ENCODE results near the gene BICDL1.

The BICDL1 gene

DNA sequence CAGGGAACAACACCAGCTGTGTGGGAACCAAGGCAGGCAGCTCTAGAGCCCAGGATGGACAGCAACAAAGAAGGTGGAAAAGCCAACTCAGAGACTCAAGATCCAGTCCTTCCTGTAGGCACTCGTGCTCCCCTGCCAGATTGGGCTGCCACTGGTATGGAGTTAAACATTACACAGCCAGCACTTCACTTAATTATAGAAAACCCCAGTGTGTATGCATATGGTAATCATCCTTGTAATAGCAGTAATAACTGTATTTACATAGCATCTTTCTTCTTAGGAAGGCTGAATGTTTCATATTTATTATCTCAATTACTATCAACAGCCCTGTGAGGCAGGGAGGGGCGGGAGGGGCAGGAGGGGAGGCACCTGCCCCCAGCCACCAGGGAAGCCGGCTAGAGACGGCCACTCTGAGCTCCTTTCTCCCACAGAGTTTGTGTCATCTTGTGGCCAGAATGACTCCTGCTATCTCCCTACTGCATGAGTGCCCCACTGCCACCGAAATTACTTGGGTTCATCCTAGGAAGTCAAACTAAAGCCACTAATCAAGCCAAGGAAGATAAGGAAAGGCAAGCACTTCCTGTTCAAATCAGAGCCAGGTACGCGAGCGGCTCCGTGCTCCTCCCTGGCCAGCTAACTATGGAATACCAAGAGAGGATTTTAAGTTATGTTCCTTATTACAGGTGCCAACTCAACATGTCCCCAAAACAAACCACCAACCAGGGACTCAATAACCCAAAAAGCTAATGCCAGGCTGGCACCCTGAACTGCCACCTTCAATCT lies 143.2 kb downstream of the BICDL1 start:
- no peak for DNase-seq

GRCh38 chr12:120132863-120133385 lies 143.9 kb downstream of the BICDL1 start:
- no peak for DNase-seq

GRCh38 chr12:120134307-120134980 lies 145.4 kb downstream of the BICDL1 start:
- DNase-seq: no peak

DNA sequence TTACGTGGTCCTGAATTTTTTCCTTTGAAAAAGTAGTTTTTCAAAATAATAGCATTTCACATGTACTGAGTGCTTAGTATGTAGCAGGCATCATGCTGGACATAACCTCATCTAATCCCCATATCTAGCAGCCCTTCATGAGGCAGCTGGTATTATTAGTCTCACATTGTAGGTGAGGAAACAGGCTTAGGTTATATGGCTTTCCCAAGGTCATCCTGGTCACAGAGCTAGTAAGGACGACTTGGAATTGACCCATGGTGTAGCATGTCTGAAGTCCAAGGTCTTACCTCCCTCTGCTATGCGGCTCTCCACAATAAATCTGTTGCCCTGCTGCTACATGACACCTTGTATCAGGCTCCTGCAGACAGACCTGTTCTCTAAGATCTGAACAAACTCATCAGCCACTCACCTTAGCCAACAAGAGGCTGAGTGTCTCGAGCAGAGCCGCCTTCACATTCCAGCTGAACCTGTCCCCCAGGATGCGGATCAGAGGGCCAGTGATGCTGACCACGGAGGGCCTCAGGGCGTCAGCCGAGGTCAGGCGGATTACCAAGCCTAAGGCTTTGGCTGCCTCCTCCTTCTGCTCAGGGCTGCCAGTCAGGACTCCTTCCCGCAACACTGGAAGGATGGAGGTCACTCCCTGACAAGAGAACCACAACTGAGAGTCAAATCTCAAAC lies 147.2 kb downstream of the BICDL1 start:
- DNase-seq: no peak

DNA sequence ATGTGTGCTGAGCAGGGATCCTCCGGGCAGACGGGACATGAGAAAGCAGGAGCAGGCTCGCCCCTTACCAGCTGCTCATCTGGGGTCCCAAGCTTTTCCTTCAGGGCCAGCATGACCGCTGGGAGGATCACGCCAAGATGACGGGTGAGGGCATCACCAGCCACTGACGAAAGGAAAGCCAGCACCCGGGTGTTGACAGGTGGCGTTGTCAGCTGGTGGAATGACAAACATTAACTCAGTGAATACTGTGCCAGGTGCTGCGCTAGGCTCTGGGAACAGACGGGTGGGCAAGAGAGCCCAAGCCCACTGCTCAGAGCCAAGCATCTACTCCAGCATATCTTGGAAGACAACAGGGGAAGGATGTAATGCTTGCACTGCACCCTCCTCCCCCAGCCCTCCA lies 148.8 kb downstream of the BICDL1 start:
- DNase-seq: no peak

GRCh38 chr12:120138366-120138765 lies 149.3 kb downstream of the BICDL1 start:
- DNase-seq: no peak

GRCh38 chr12:120139958-120140357 lies 150.9 kb downstream of the BICDL1 start:
- no peak for DNase-seq

DNA sequence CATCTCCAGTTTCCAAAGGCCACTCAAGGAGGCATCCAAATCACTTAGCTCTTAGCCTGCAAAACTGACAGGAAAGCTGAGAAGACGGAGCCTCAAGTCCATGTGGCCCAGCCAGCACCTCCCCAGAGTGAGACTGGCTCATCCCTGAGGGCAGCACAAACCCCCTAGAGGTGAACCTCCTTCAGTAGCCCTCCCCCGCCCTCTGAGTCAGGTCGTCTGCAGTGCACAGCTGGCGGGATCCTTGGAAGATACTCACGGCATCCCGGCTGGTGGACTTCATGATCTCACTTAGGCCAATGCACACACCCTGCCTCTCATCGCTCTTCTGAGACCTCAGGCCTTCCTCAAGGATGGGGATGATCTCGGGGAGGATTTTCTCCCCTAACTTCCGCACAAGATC lies 151.6 kb downstream of the BICDL1 start:
- no peak for DNase-seq

GRCh38 chr12:120141336-120141735 lies 152.3 kb downstream of the BICDL1 start:
- DNase-seq: no peak

DNA sequence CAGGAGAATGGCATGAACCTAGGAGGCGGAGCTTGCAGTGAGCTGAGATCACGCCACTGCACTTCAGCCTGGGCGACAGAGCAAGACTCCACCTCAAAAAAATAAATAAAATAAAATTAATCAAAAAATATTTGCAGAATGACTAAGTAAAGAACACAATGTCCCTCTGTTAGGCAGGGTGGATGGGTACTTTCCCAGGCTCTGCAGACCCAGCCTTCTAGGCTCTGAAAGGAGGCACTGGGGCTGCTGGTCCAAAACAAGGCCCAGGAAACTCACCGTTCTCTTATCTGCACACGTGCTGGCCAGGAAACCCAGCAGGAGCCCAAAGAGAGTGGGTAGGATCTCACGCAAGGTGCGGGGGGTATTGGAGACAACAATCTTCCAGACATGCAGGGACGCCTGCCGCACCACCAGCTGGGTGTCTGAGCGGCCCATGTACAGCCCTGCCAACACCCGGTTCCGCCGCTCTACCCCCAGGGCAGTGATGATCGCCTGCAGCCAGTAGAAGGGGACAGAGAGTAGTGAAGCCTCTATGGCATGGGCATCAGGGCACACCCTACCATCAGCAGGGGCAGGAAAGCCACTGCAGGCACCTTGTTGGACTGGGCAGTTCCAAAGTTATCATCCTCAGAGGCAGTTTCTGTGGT lies 153.3 kb downstream of the BICDL1 start:
- no peak for DNase-seq
